OCI-LY7 (cell line): ENCODE measurements around the gene RTKN. TPM values are rescaled to one million over a fixed set of nuclear protein-coding genes. Genes with fewer than 3 reads are reported as not detected.

ENCODE experiments used
- BruUV-seq: library from RNA; stranded (reverse); fragments of 400-500 nt; replicated peaks from 2 replicates; lab custom pipeline; 2021; lab: Mats Ljungman, UMichigan
- CTCF ChIA-PET: fragments of 300-600 bp; sonication (Branson Sonifier 250); formaldehyde crosslinking; loops from one replicate; lab custom pipeline; 2022; ENCODE audit warnings: antibody characterized with exemption; ENCODE audit not compliant: unreplicated experiment; lab: Charles Lee
- POLR2A ChIA-PET: fragments of 300-600 bp; sonication (Branson Sonifier 250); formaldehyde crosslinking; loops from one replicate; lab custom pipeline; 2022; ENCODE audit warnings: antibody characterized with exemption; lab: Charles Lee
- DNase-seq: peaks from one replicate; pipeline ENCODE4 v3.0.0-alpha.2; 2015; ENCODE audit warnings: low spot score
- H2AFZ ChIP-seq: fragments of 200-600 bp; sonication (generic), shearing (Covaris generic); 2 replicates; pipeline ENCODE4 v1.6.1; 2014; ENCODE audit warnings: mild to moderate bottlenecking, antibody characterized with exemption, low read length, moderate library complexity
- H3K27ac ChIP-seq: fragments of 200-600 bp; sonication (generic); 2 replicates; pipeline ENCODE4 v1.5.1; 2014; ENCODE audit warnings: mixed run types, low read depth, mild to moderate bottlenecking, moderate library complexity, low read length, inconsistent platforms; ENCODE audit not compliant: poor library complexity, severe bottlenecking
- H3K36me3 ChIP-seq: fragments of 200-600 bp; sonication (generic); 2 replicates; pipeline ENCODE4 v1.6.1; 2014; ENCODE audit warnings: mild to moderate bottlenecking, antibody characterized with exemption, low read length, moderate library complexity, mixed read lengths; ENCODE audit not compliant: insufficient read depth
- H3K4me1 ChIP-seq: fragments of 200-600 bp; sonication (generic); 2 replicates; pipeline ENCODE4 v1.5.1; 2014; ENCODE audit warnings: mild to moderate bottlenecking, low read length; ENCODE audit not compliant: insufficient read depth, poor library complexity, severe bottlenecking
- H3K4me2 ChIP-seq: fragments of 200-600 bp; sonication (generic); 2 replicates; pipeline ENCODE4 v1.6.1; 2014; ENCODE audit warnings: mild to moderate bottlenecking, low read length
- H3K4me3 ChIP-seq: fragments of 200-600 bp; sonication (generic); 2 replicates; pipeline ENCODE4 v1.5.1; 2014; ENCODE audit warnings: mild to moderate bottlenecking, low read depth, low read length; ENCODE audit not compliant: poor library complexity, severe bottlenecking
- H3K79me2 ChIP-seq: fragments of 200-600 bp; sonication (generic); 2 replicates; pipeline ENCODE4 v1.6.1; 2016; ENCODE audit warnings: low read depth, mild to moderate bottlenecking, low read length, moderate library complexity, mixed read lengths; ENCODE audit not compliant: insufficient read depth
- H3K9me2 ChIP-seq: fragments of 200-600 bp; sonication (generic); 2 replicates; pipeline ENCODE4 v1.6.1; 2016; ENCODE audit warnings: mild to moderate bottlenecking, low read length, mixed read lengths; ENCODE audit not compliant: insufficient read depth
- H3K9me3 ChIP-seq: fragments of 200-600 bp; sonication (generic); 2 replicates; pipeline ENCODE4 v1.6.1; 2014; ENCODE audit warnings: mild to moderate bottlenecking, mixed run types, low read length, mixed read lengths
- H4K20me1 ChIP-seq: fragments of 200-600 bp; sonication (generic); 2 replicates; pipeline ENCODE4 v1.6.1; 2014; ENCODE audit warnings: mild to moderate bottlenecking, antibody characterized with exemption, low read length, moderate library complexity, mixed read lengths; ENCODE audit not compliant: insufficient read depth
- CTCF ChIP-seq: fragments of 200-600 bp; sonication (generic); conservative IDR thresholded peaks from 2 replicates; pipeline ENCODE4 v1.5.1; 2014; ENCODE audit warnings: mild to moderate bottlenecking, antibody characterized with exemption, low read length, moderate library complexity, mixed read lengths
- EZH2phosphoT487 ChIP-seq: fragments of 200-600 bp; sonication (generic); IDR thresholded peaks from 2 replicates; pipeline ENCODE4 v1.6.1; 2018; ENCODE audit warnings: low read depth, borderline replicate concordance, mild to moderate bottlenecking, mixed run types, antibody characterized with exemption, low read length, moderate library complexity, mixed read lengths
- intact Hi-C: fragments of 100-400 bp; cut with micrococcal nuclease; formaldehyde crosslinking; loops from one replicate; pipeline ENCODE4 v1.10.0; 2022; ENCODE audit not compliant: unreplicated experiment
- total RNA-seq, 2 experiments: library from RNA; depleted of rRNA in 1 of 2; stranded (reverse); fragments of >200 nt in 1 of 2; shearing (Covaris generic) in 1 of 2; gene quantifications; 2 replicates each; pipeline ENCODE4 v1.2.3, GENCODE V29; 2014 to 2022

Gene RTKN
- total RNA-seq, 2 experiments from 2014 or later = 2.3 to 7.7 TPM

GRCh38 chr2:74458938-74459363, 17.2 kb upstream of the RTKN start:
- no peak for DNase-seq
- H3K36me3 ChIP-seq = peaks cover 35% of the 10 kb centered on the region
- H3K4me3 ChIP-seq = peak overlapping the region; percentile 98
- 0 out of 2 replicates have a peak overlapping the region, but pooled peaks have one; percentile 8 for H2AFZ ChIP-seq
- H3K4me2 ChIP-seq = peak overlapping the region; percentile 100
- H3K4me1 ChIP-seq = peaks cover 26% of the 10 kb centered on the region
- peaks cover 22% of the 10 kb centered on the region for H3K79me2 ChIP-seq
- ChIA-PET CTCF (no interaction called here), POLR2A (interaction anchor here (0.7 to 3.1 kb wide), 7 partner anchors 8 to 524 kb away, joined by 3 to 25 read pairs (median 5); partner anchors contain the start of genes CCDC142, MRPL53 and TTC31)
- H4K20me1 ChIP-seq = no peaks in the 10 kb centered on the region
- intact Hi-C loops = no loop called here
- H3K9me3 ChIP-seq = no peaks in the 10 kb centered on the region
- TF ChIP-seq CTCF (no peak), EZH2phosphoT487 (no peak)
- peak overlapping the region; percentile 48 for H3K27ac ChIP-seq
- H3K9me2 ChIP-seq = no peaks in the 10 kb centered on the region
- BruUV-seq = no TSS peak

- TSS peak; percentile 58 for BruUV-seq
- TF ChIP-seq EZH2phosphoT487 (no peak), CTCF (no peak)
Measured at GRCh38 chr2:74458132-74458937, 16.6 kb upstream of the RTKN start, which contains the start of gene WBP1. TSS of gene WBP1 (plus strand) at chr2:74458438. CDS start at chr2:74458603, 165 bp downstream.

More at GRCh38 chr2:74458132-74458937, 16.6 kb upstream of the RTKN start, which contains the start of gene WBP1:
- Histone ChIP-seq H4K20me1 (no peaks in the 10 kb centered on the region), H3K9me2 (no peaks in the 10 kb centered on the region), H3K27ac (peak within 1 kb of the TSS; percentile 92), H3K36me3 (peaks cover 35% of the 10 kb centered on the region), H3K79me2 (peaks cover 22% of the 10 kb centered on the region), H3K4me2 (peak within 1 kb of the TSS; percentile 100), H3K4me3 (peak within 1 kb of the TSS; percentile 98), H3K4me1 (peaks cover 29% of the 10 kb centered on the region), H2AFZ (peak within 1 kb of the TSS; percentile 77), H3K9me3 (no peaks in the 10 kb centered on the region)
- POLR2A ChIA-PET = interaction anchor here (0.6 to 3.1 kb wide), 14 partner anchors 9 to 1075 kb away, joined by 3 to 25 read pairs (median 4); partner anchors contain the start of genes CCDC142, MRPL53 and TTC31
- peak; percentile 100 for DNase-seq
- CTCF ChIA-PET = interaction anchor here (0.6 to 1.0 kb wide), 2 partner anchors 15 to 18 kb away, joined by 3 to 6 read pairs; no protein-coding TSS in a partner anchor
- intact Hi-C loops = no loop called here
